HepG2 (cell line): ENCODE data around the gene MROH2A. TPM values are rescaled to one million over a fixed set of nuclear protein-coding genes. Genes with fewer than 3 reads are reported as not detected.

Experiments
- ATAC-seq: fragments of 200-7000 bp; cut with Tn5 transposase; 3 replicates; pipeline ENCODE4 v1.9.1; 2020; ENCODE audit warnings: mild to moderate bottlenecking, moderate library complexity
- BruUV-seq: library from RNA; stranded (reverse); fragments of 400-500 nt; replicated peaks from 2 replicates; lab custom pipeline; 2021; lab: Mats Ljungman, UMichigan
- CTCF ChIA-PET: fragments of 300-600 bp; formaldehyde crosslinking; extraction: SDS; loops from one replicate; lab custom pipeline; 2021; ENCODE audit warnings: low total read pairs, inconsistent platforms, low intra/inter-chr PET ratio; lab: Yijun Ruan, JAX
- POLR2A ChIA-PET: fragments of 350-600 bp; sonication (Branson Sonifier 250); formaldehyde crosslinking; loops from one replicate; lab custom pipeline; 2020; ENCODE audit warnings: antibody characterized with exemption, inconsistent platforms; lab: Yijun Ruan, JAX
- DNase-seq: peaks from one replicate; pipeline ENCODE4 v3.0.0-alpha.2; 2015; ENCODE audit warnings: low spot score
- FAIRE-seq: peaks from 3 replicates; lab custom pipeline; 2011; peaks lifted over from hg19 to GRCh38; lab: Jason Lieb, UNC
- H2AFZ ChIP-seq: one replicate; pipeline ENCODE4 v1.6.1; 2011; ENCODE audit warnings: low read length, inconsistent platforms
- H3K27ac ChIP-seq: fragments of 300-600 bp; 3 replicates; pipeline ENCODE4 v1.8.0; 2011; ENCODE audit warnings: mixed run types, mild to moderate bottlenecking, mixed read lengths, low read length, inconsistent platforms; ENCODE audit not compliant: insufficient read depth; ENCODE audit errors: extremely low read length
- H3K27me3 ChIP-seq, 2 experiments: fragments of 200-600 bp in 1 of 2; 2 replicates in 1 of 2; 3 replicates in 1 of 2; pipeline versions ENCODE4 v1.6.0 to v1.8.0; 2011; ENCODE audit warnings: low read length in 2 of 2, mild to moderate bottlenecking in 2 of 2, moderate library complexity in 2 of 2, inconsistent platforms in 1 of 2; ENCODE audit not compliant: insufficient read depth in 2 of 2, control insufficient read depth in 1 of 2
- H3K36me3 ChIP-seq, 2 experiments: fragments of 200-600 bp in 1 of 2; replicated peaks in 1 of 2; 2 replicates in 1 of 2; 3 replicates in 1 of 2; pipeline versions ENCODE4 v1.5.1 to v1.8.0; 2011; ENCODE audit warnings: low read length in 2 of 2, inconsistent platforms in 1 of 2; ENCODE audit not compliant: insufficient read depth in 2 of 2, control insufficient read depth in 1 of 2
- H3K4me1 ChIP-seq: 2 replicates; pipeline ENCODE4 v1.5.1; 2012; ENCODE audit warnings: low read length, inconsistent platforms; ENCODE audit not compliant: insufficient read depth
- H3K4me2 ChIP-seq: 2 replicates; pipeline ENCODE4 v1.6.0; 2011; ENCODE audit warnings: low read depth, low read length, inconsistent platforms
- H3K4me3 ChIP-seq, 3 experiments: fragments of 200-600 bp in 1 of 3; sonication (generic), shearing (Covaris generic) in 1 of 3; replicated peaks in 1 of 3; 2 replicates each; pipeline ENCODE4 v1.5.1; 2011 to 2016; ENCODE audit warnings: low read length in 3 of 3, inconsistent platforms in 2 of 3, low read depth in 2 of 3, mild to moderate bottlenecking in 2 of 3, control low read depth in 1 of 3, mixed read lengths in 1 of 3; ENCODE audit not compliant: insufficient read depth in 1 of 3
- H3K79me2 ChIP-seq: one replicate; pipeline ENCODE4 v1.6.1; 2011; ENCODE audit warnings: low read length, inconsistent platforms; ENCODE audit not compliant: insufficient read depth
- H3K9ac ChIP-seq: 2 replicates; pipeline ENCODE4 v1.6.0; 2011; ENCODE audit warnings: mild to moderate bottlenecking, low read depth, low read length, inconsistent platforms; ENCODE audit not compliant: insufficient read depth
- H3K9me3 ChIP-seq: 2 replicates; pipeline ENCODE4 v1.5.1; 2012; ENCODE audit warnings: mild to moderate bottlenecking, low read length
- H4K20me1 ChIP-seq: 2 replicates; pipeline ENCODE4 v1.6.0; 2011; ENCODE audit warnings: inconsistent platforms, mild to moderate bottlenecking, low read length, moderate library complexity; ENCODE audit not compliant: insufficient read depth
- AGO2 ChIP-seq: fragments of 200-400 bp; formaldehyde crosslinking; optimal IDR thresholded peaks from 2 replicates; pipeline ENCODE3; 2017; ENCODE audit warnings: mild to moderate bottlenecking, low read depth, low read length, moderate library complexity
- ATF7-NPFF ChIP-seq: sonication (generic); formaldehyde crosslinking; IDR thresholded peaks from 2 replicates; pipeline ENCODE4 v1.8.1; 2023; ENCODE audit warnings: mild to moderate bottlenecking, low read depth, missing genetic modification reagents, moderate library complexity
- RBM22 ChIP-seq: fragments of 200-400 bp; formaldehyde crosslinking; optimal IDR thresholded peaks from 2 replicates; pipeline ENCODE3; 2017; ENCODE audit warnings: mild to moderate bottlenecking, low read length, moderate library complexity
- ZBTB21 ChIP-seq: sonication (generic); formaldehyde crosslinking; IDR thresholded peaks from 2 replicates; pipeline ENCODE4 v1.4.0; 2020; ENCODE audit warnings: missing genetic modification reagents
- ZC3H13 ChIP-seq: sonication (generic); formaldehyde crosslinking; IDR thresholded peaks from 2 replicates; pipeline ENCODE4 v1.8.1; 2023; ENCODE audit warnings: mild to moderate bottlenecking, missing genetic modification reagents, moderate library complexity
- WGBS: methylation state at CpG from one replicate; pipeline ENCODE4 v1.1.6; 2017; ENCODE audit warnings: low lambda C conversion rate; 5-methylcytosine and 5-hydroxymethylcytosine counted together
- in situ Hi-C: cut with HindIII; loops from 2 replicates; pipeline ENCODE4 v1.10.0; 2017; ENCODE audit warnings: low pct_unique_long_range_greater_than_20kb; ENCODE audit not compliant: extremely low pct_ligation_motif_present
- intact Hi-C: fragments of 100-400 bp; cut with micrococcal nuclease; formaldehyde crosslinking; loops from one replicate; pipeline ENCODE4 v1.10.0; 2022; ENCODE audit not compliant: unreplicated experiment
- polyA plus RNA-seq, 8 experiments: library from polyadenylated mRNA; depleted of rRNA in 3 of 8; stranded (reverse) in 7 of 8; unstranded in 1 of 8; fragments of >200 nt; fragmentation: Illumina TruSeq in 4 of 8; extraction: Trizol in 4 of 8; gene quantifications; 2 replicates each; pipeline versions ENCODE4 v1.2.1 to v1.2.3, GENCODE V29; 2011 to 2016; ENCODE audit warnings: low read depth in 4 of 8, missing spikeins in 1 of 8, mixed read lengths in 1 of 8; ENCODE audit not compliant: insufficient read depth in 1 of 8
- total RNA-seq, 5 experiments: library from RNA; depleted of rRNA; stranded (reverse); fragments of >200 nt; fragmentation: Illumina TruSeq; extraction: Trizol; gene quantifications; 2 replicates each; pipeline ENCODE4 v1.2.3, GENCODE V29; 2016; ENCODE audit warnings: low read depth in 1 of 5
- TF ChIP-seq, protein P1 (sequence below): IDR thresholded peaks from 2 replicates; pipeline ENCODE4 v1.6.1; 2016; ENCODE audit warnings: mild to moderate bottlenecking, missing biosample characterization, missing genetic modification reagents

MROH2A gene
- total and polyA plus RNA-seq, 2 of the 13 experiments (the other 11 are each of a cell fraction or from before 2014, with no cell fraction given): 0.03 to 0.04 TPM

DNA sequence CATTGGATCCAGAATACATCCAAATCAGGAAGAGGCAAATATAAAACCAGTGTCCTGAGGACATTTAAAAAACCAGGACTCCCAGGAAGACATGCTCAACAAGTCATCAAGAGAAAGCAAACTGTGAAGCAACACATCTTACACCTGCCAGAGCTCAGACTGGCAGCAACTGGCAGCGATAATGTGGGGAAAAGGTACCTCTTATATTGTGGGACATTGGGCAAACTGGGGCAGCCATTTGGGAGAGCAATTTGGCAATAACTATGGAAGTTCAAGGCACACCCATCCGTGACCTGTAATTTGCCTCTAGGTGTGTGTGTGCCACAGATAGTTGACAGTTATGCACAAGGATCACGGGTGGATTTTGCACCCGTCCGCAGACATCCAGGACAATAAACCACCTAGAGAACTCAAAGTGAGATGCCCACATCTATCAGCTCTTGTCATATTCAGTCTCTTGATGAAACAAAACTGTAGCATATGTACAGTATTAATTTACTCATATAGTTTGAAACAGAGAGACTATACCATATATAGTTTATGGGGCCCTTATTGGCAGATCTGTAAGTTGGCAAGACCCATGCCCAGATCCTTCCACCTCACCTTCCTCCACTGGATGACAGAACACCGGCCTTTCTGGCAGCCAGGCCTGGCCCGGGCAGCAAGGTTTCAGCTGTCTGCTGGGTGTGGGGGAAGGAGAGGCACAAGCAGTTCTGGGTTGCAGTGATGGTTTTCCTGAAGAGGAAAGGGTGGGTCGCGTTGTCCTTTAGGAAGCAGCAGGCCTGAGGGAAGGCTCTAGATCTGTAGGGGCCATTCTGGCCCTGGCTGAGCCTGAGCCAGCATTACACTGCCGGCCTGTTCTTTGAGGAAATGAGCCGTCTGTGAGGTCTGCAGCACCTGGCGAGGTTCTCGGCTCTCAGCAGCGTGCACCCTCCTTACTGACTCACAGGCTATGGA is 57.4 kb downstream of the MROH2A start:
- Histone ChIP-seq H3K27ac (no peak overlapping the region), H3K9me3 (no peaks in the 10 kb centered on the region), H3K36me3 (peaks cover 37 to 56% of the 10 kb centered on the region in 2 experiments), H3K9ac (no peak overlapping the region), H4K20me1 (peaks cover 16% of the 10 kb centered on the region; the same call in 1 of the 2 replicates), H3K4me3 (no peak overlapping the region), H3K4me1 (peaks cover 20% of the 10 kb centered on the region; the same call in 1 of the 2 replicates), H3K27me3 (no peaks in the 10 kb centered on the region), H3K4me2 (no peak overlapping the region), H2AFZ (no peak overlapping the region), H3K79me2 (peaks cover 35% of the 10 kb centered on the region)
- CTCF ChIA-PET: no interaction called here
- DNase-seq (no peak), FAIRE-seq (no peak), ATAC-seq (no peak)
- POLR2A ChIA-PET: no interaction called here
- in situ Hi-C loops (loop anchor here (25.0 kb wide), 1 partner anchor 523 kb away; the partner anchor contains the start of gene SAG), intact Hi-C loops (loop anchor here (10.0 kb wide), 1 partner anchor 391 kb away; no protein-coding TSS in a partner anchor)
- WGBS: 99% methylated on average over 14 of the region's 14 CpGs
- TF ChIP-seq, protein P1, sequence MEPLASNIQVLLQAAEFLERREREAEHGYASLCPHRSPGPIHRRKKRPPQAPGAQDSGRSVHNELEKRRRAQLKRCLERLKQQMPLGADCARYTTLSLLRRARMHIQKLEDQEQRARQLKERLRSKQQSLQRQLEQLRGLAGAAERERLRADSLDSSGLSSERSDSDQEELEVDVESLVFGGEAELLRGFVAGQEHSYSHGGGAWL: no peak
- TF ChIP-seq ATF7-NPFF (CRISPR knock-in tag) (no peak), AGO2 (peak; percentile 43), RBM22 (peak; percentile 75), ZC3H13 (CRISPR knock-in tag) (0 out of 2 replicates have a peak, but pooled peaks have one; percentile 24), ZBTB21 (no peak)
- BruUV-seq: no TSS peak
